WTC11 (cell line): ENCODE measurements around the gene FBXO22. TPM values are rescaled to one million over a fixed set of nuclear protein-coding genes. Genes with fewer than 3 reads are reported as not detected.
A peak's percentile ranks its signal among the peaks of the same experiment; 100 is the strongest.

Experiments
- ATAC-seq: fragments of 200-7000 bp; cut with Tn5 transposase; 2 replicates; pipeline ENCODE4 v1.10.0; 2021; ENCODE audit warnings: mild to moderate bottlenecking, moderate library complexity
- CTCF ChIA-PET: fragments of 300-600 bp; sonication (Branson Sonifier 250); formaldehyde crosslinking; loops from one replicate; lab custom pipeline; 2021; ENCODE audit warnings: antibody characterized with exemption; lab: Charles Lee
- POLR2A ChIA-PET: fragments of 350-600 bp; sonication (Branson Sonifier 250); formaldehyde crosslinking; loops from one replicate; lab custom pipeline; 2021; ENCODE audit warnings: antibody characterized with exemption; lab: Charles Lee
- DNase-seq: peaks from one replicate; pipeline ENCODE4 v3.0.0; 2021; ENCODE audit warnings: low spot score
- H3K27ac Mint-ChIP-seq: 2 replicates; pipeline ENCODE4 v1.8.0; 2021; ENCODE audit warnings: mixed read lengths
- H3K27me3 Mint-ChIP-seq: 2 replicates; pipeline ENCODE4 v1.8.0; 2021; ENCODE audit warnings: low read depth, mild to moderate bottlenecking, moderate library complexity, mixed read lengths
- H3K36me3 Mint-ChIP-seq: 2 replicates; pipeline ENCODE4 v1.8.0; 2021; ENCODE audit warnings: mixed read lengths
- H3K4me1 Mint-ChIP-seq: 2 replicates; pipeline ENCODE4 v1.8.0; 2022; ENCODE audit warnings: mixed read lengths
- H3K4me3 Mint-ChIP-seq: 2 replicates; pipeline ENCODE4 v1.8.0; 2021; ENCODE audit warnings: mild to moderate bottlenecking, moderate library complexity, mixed read lengths
- H3K9me3 Mint-ChIP-seq: 2 replicates; pipeline ENCODE4 v1.8.0; 2021; ENCODE audit warnings: mixed read lengths
- AR ChIP-seq: fragments of 250-450 bp; sonication (Bioruptor Pico); IDR thresholded peaks from 2 replicates; pipeline ENCODE4 v1.9.0; 2021; ENCODE audit warnings: mild to moderate bottlenecking
- ARID4B ChIP-seq: sonication (generic); formaldehyde crosslinking; IDR thresholded peaks from 2 replicates; pipeline ENCODE4 v1.8.0; 2023; ENCODE audit warnings: missing genetic modification reagents, mild to moderate bottlenecking, borderline replicate concordance
- CREM ChIP-seq: sonication (generic); formaldehyde crosslinking; IDR thresholded peaks from 2 replicates; pipeline ENCODE4 v1.8.1; 2022; ENCODE audit warnings: mild to moderate bottlenecking, missing genetic modification reagents, moderate library complexity
- E2F4 ChIP-seq: sonication (generic); formaldehyde crosslinking; IDR thresholded peaks from 2 replicates; pipeline ENCODE4 v1.8.1; 2022; ENCODE audit warnings: low read depth, mild to moderate bottlenecking, moderate library complexity, missing genetic modification reagents, borderline replicate concordance
- EMX1 ChIP-seq: fragments of 250-450 bp; sonication (Bioruptor Pico); IDR thresholded peaks from 2 replicates; pipeline ENCODE4 v1.8.0; 2021; ENCODE audit warnings: mild to moderate bottlenecking
- GABPB1 ChIP-seq: sonication (generic); formaldehyde crosslinking; IDR thresholded peaks from 2 replicates; pipeline ENCODE4 v1.8.1; 2023; ENCODE audit warnings: mild to moderate bottlenecking, missing genetic modification reagents
- OVOL2 ChIP-seq: fragments of 250-450 bp; sonication (Bioruptor Pico); IDR thresholded peaks from 2 replicates; pipeline ENCODE4 v1.9.0; 2021; ENCODE audit warnings: mild to moderate bottlenecking, borderline replicate concordance
- ZNF532 ChIP-seq: fragments of 250-450 bp; sonication (Bioruptor Pico); IDR thresholded peaks from 2 replicates; pipeline ENCODE4 v1.9.0; 2021; ENCODE audit warnings: mild to moderate bottlenecking, borderline replicate concordance
- total RNA-seq: library from RNA; stranded (reverse); gene quantifications from 3 replicates; pipeline ENCODE4 v1.2.3, GENCODE V29; 2021

The FBXO22 gene
- total RNA-seq, 1 experiment from 2014 or later = 95.7 TPM

- no peak for TF ChIP-seq E2F4
- no peak for TF ChIP-seq OVOL2 (CRISPR knock-in tag)
- TF ChIP-seq AR (CRISPR knock-in tag) = no peak
- TF ChIP-seq EMX1 (CRISPR knock-in tag) = no peak
- no peak for TF ChIP-seq ZNF532 (CRISPR knock-in tag)
- TF ChIP-seq CREM = no peak
Measured at GRCh38 chr15:75955720-75956119, 52.0 kb downstream of the FBXO22 start (continued).

GRCh38 chr15:75961331-75961730 lies 57.7 kb downstream of the FBXO22 start:
- no peak overlapping the region for H3K27ac Mint-ChIP-seq
- ChIA-PET POLR2A (no interaction called here), CTCF (interaction anchor here (2.3 kb wide), 1 partner anchor 178 kb away, joined by 6 read pairs; no protein-coding TSS in a partner anchor)
- peaks cover 10% of the 10 kb centered on the region for H3K4me1 Mint-ChIP-seq
- TF ChIP-seq GABPB1 (CRISPR knock-in tag) = 0 out of 2 replicates have a peak, but pooled peaks have one; percentile 19
- TF ChIP-seq ARID4B = no peak
- TF ChIP-seq ZNF532 (CRISPR knock-in tag) = no peak
- ATAC-seq (no peak), DNase-seq (no peak)
- H3K27me3 Mint-ChIP-seq = no peaks in the 10 kb centered on the region
- H3K4me3 Mint-ChIP-seq = no peak overlapping the region
- H3K36me3 Mint-ChIP-seq = no peaks in the 10 kb centered on the region
- H3K9me3 Mint-ChIP-seq = peaks cover 3% of the 10 kb centered on the region
